ENCODE measurements around the gene FBXL13. TPM values are rescaled to one million over a fixed set of nuclear protein-coding genes. Genes with fewer than 3 reads are reported as not detected.

Gene FBXL13
- total and polyA plus RNA-seq, 4 donors, result 1.00 to 2.6 (median 1.4) TPM; not detected in 1

GRCh38 chr7:102892631-102893278 is 181.8 kb downstream of the FBXL13 start:
- Histone ChIP-seq H3K36me3 (ENCODE audit: control insufficient read depth in 1 of 2, insufficient read depth in 2 of 2, low read length in 1 of 2) (no peaks in the 10 kb centered on the region), H3K4me3 (ENCODE audit: low read length in 2 of 2) (no peak overlapping the region), H3K9me3 (ENCODE audit: control insufficient read depth, low read length) (no peaks in the 10 kb centered on the region), H3K4me1 (ENCODE audit: control insufficient read depth in 1 of 2, insufficient read depth in 2 of 2, low read length in 2 of 2) (peaks cover 5 to 11% of the 10 kb centered on the region in 2 donors), H3K27me3 (ENCODE audit: control insufficient read depth in 1 of 2, insufficient read depth in 2 of 2, low read length in 1 of 2) (no peaks in the 10 kb centered on the region), H3K27ac (ENCODE audit: low read depth in 1 of 2, low read length in 2 of 2) (no peak overlapping the region)
- WGBS, 2 donors, result 75 to 85% methylated on average over 1 of the region's 1 CpG
- ATAC-seq (ENCODE audit: low FRiP score), result no peak
- intact Hi-C loops (cut with DNase I), result loop anchor here in 1 of 2 donors (5.0 kb wide), 1 partner anchor 100 kb away; no protein-coding TSS in a partner anchor
- no peak for DNase-seq

GRCh38 chr7:102891693-102892261 is 182.8 kb downstream of the FBXL13 start:
- Histone ChIP-seq H3K27me3 (ENCODE audit: control insufficient read depth in 1 of 2, insufficient read depth in 2 of 2, low read length in 1 of 2) (no peaks in the 10 kb centered on the region), H3K36me3 (ENCODE audit: control insufficient read depth in 1 of 2, insufficient read depth in 2 of 2, low read length in 1 of 2) (no peaks in the 10 kb centered on the region), H3K4me1 (ENCODE audit: control insufficient read depth in 1 of 2, insufficient read depth in 2 of 2, low read length in 2 of 2) (peaks cover 5 to 11% of the 10 kb centered on the region in 2 donors), H3K9me3 (ENCODE audit: control insufficient read depth, low read length) (no peaks in the 10 kb centered on the region), H3K27ac (ENCODE audit: low read depth in 1 of 2, low read length in 2 of 2) (no peak overlapping the region), H3K4me3 (ENCODE audit: low read length in 2 of 2) (no peak overlapping the region)
- intact Hi-C loops (cut with DNase I), result loop anchor here in 1 of 2 donors (5.0 kb wide), 1 partner anchor 101 kb away; no protein-coding TSS in a partner anchor
- ATAC-seq (ENCODE audit: low FRiP score) (peak; percentile 61), DNase-seq (peak; percentile 80 to 82)
- WGBS, 2 donors, result 1 to 2% methylated on average over 1 of the region's 1 CpG

DNA sequence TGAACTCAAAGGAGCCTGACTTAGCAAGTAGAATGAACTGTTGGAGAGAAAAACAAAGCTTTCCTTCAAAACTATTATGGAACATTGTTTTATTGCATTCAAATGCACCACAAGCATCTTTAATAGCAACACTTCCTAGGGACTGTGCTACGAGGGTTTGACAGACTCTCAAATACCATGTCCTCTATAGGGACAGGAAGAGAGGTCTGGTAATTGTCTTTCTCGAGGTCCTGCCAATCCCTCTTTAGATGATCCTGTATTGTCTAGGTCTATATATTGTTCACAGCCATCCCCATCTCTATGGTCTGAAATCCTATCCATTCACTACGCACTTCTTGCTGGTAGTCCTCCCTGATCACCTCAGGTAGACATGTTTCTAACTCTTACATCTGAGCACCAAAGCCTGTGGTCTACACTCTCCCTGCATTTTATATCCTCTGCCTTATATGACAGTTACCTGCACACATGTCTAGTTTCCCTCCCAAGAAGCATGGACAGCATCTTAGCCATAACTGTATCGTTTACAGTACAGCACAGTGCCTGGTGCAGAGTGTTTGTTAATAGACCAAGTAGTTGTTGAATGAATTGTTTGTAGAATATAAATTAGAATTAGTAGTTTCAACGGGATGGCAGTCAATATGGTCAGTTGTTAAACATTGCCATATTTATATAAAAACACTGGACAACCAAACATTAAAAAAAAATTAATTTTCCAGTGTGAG is 183.5 kb downstream of the FBXL13 start:
- Histone ChIP-seq H3K27me3 (ENCODE audit: control insufficient read depth in 1 of 2, insufficient read depth in 2 of 2, low read length in 1 of 2) (no peaks in the 10 kb centered on the region), H3K9me3 (ENCODE audit: control insufficient read depth, low read length) (no peaks in the 10 kb centered on the region), H3K36me3 (ENCODE audit: control insufficient read depth in 1 of 2, insufficient read depth in 2 of 2, low read length in 1 of 2) (no peaks in the 10 kb centered on the region), H3K4me3 (ENCODE audit: low read length in 2 of 2) (no peak overlapping the region), H3K27ac (ENCODE audit: low read depth in 1 of 2, low read length in 2 of 2) (peak overlapping the region; percentile 62 to 71), H3K4me1 (ENCODE audit: control insufficient read depth in 1 of 2, insufficient read depth in 2 of 2, low read length in 2 of 2) (peaks cover 5 to 11% of the 10 kb centered on the region in 2 donors)
- intact Hi-C loops (cut with DNase I), result loop anchor here in 1 of 2 donors (5.0 kb wide), 1 partner anchor 101 kb away; no protein-coding TSS in a partner anchor
- 58 to 59% methylated on average over 5 of the region's 5 CpGs for WGBS, 2 donors
- DNase-seq, result no peak
- no peak for ATAC-seq (ENCODE audit: low FRiP score)

DNA sequence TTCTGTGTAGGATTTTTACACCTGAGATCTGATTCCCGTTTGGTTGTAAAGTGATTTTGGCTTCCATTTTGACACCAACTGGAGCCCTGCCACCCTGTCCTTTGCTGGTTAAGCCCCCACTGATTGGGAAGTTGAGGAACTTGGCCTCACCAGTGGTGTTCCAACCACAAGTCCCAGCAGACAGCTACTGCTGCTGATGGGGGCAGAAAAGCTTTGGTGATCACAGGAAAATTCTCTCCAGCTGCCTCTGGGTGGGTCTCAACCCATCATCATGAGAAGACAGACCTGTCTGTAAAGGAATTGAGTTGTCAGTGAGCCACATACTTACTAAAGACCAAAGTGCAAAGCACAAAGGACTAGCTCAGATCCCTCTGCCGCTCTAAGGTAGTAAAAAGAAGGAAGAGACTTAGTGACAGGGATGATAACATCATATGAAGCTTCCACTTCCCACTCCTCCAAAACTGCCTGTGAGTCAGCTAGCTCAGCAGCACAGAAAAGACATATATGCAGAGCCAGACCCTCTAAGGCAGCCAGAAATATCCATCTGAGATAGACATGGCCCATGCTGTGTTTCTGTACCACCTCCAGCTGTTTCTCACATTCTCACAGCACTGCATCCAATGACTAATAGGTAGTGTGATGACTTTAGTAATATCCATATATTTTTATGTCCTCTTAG is 184.2 kb downstream of the FBXL13 start:
- intact Hi-C loops (cut with DNase I), result loop anchor here in 1 of 2 donors (5.0 kb wide), 1 partner anchor 102 kb away; no protein-coding TSS in a partner anchor
- Histone ChIP-seq H3K4me3 (ENCODE audit: low read length in 2 of 2) (no peak overlapping the region), H3K27ac (ENCODE audit: low read depth in 1 of 2, low read length in 2 of 2) (peak overlapping the region; percentile 62 to 77), H3K9me3 (ENCODE audit: control insufficient read depth, low read length) (no peaks in the 10 kb centered on the region), H3K27me3 (ENCODE audit: control insufficient read depth in 1 of 2, insufficient read depth in 2 of 2, low read length in 1 of 2) (no peaks in the 10 kb centered on the region), H3K4me1 (ENCODE audit: control insufficient read depth in 1 of 2, insufficient read depth in 2 of 2, low read length in 2 of 2) (peaks cover 5 to 7% of the 10 kb centered on the region in 2 donors), H3K36me3 (ENCODE audit: control insufficient read depth in 1 of 2, insufficient read depth in 2 of 2, low read length in 1 of 2) (no peaks in the 10 kb centered on the region)
- no peak for DNase-seq
- peak; percentile 28 for ATAC-seq (ENCODE audit: low FRiP score)
- WGBS, 2 donors, result 59 to 60% methylated on average over 2 of the region's 2 CpGs

- intact Hi-C loops (cut with DNase I), result loop anchor here in 1 of 2 donors (5.0 kb wide), 1 partner anchor 102 kb away; no protein-coding TSS in a partner anchor
- Histone ChIP-seq H3K27me3 (ENCODE audit: control insufficient read depth in 1 of 2, insufficient read depth in 2 of 2, low read length in 1 of 2) (no peaks in the 10 kb centered on the region), H3K9me3 (ENCODE audit: control insufficient read depth, low read length) (no peaks in the 10 kb centered on the region), H3K27ac (ENCODE audit: low read depth in 1 of 2, low read length in 2 of 2) (no peak overlapping the region), H3K4me1 (ENCODE audit: control insufficient read depth in 1 of 2, insufficient read depth in 2 of 2, low read length in 2 of 2) (peaks cover 3 to 5% of the 10 kb centered on the region in 2 donors), H3K36me3 (ENCODE audit: control insufficient read depth in 1 of 2, insufficient read depth in 2 of 2, low read length in 1 of 2) (no peaks in the 10 kb centered on the region), H3K4me3 (ENCODE audit: low read length in 2 of 2) (no peak overlapping the region)
- WGBS, 2 donors, result 15 to 20% methylated on average over 2 of the region's 2 CpGs
- DNase-seq, result no peak
- no peak for ATAC-seq (ENCODE audit: low FRiP score)
Measured at GRCh38 chr7:102889851-102890250, 184.7 kb downstream of the FBXL13 start.

DNA sequence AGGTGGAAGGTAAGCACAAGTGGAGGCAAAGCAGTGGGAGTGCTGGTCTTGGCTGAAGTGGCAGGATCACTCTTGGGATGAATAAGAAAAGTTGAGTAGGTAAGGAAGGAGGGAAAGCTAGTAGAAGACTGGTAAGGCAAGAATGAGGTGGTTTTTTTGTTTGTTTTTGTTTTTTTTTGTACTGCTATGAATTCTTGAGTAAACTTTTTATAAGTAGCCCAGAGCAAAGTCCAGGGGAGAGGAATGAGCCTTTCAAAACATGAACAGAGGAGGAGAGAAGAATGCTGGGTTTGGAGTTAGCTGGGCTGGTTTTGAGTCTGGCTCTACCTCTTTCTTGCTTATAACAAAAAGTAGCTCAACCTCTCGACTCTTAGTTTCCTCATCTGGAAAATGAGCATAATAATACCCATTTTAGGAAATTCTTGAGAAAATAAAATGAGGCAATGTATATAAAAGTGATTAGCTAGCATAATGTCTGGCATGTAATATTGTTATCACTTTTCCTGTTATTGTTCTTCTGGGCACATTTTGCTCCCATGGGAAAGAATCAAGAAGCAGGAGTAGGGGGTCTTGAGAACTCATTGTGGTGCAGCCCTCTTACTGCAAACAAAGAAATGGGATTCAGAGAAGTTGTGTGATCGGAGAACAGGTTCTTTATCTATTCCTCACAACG is 185.9 kb downstream of the FBXL13 start:
- no peaks in the 10 kb centered on the region for H3K9me3 ChIP-seq (ENCODE audit: control insufficient read depth, low read length)
- H3K27me3 ChIP-seq (ENCODE audit: control insufficient read depth in 1 of 2, insufficient read depth in 2 of 2, low read length in 1 of 2), result no peaks in the 10 kb centered on the region
- 73 to 75% methylated on average over 3 of the region's 3 CpGs for whole genome bisulfite sequencing, 2 donors
- H3K4me1 ChIP-seq (ENCODE audit: control insufficient read depth in 1 of 2, insufficient read depth in 2 of 2, low read length in 2 of 2), result peaks cover 3 to 5% of the 10 kb centered on the region in 2 donors
- no peak for ATAC-seq (ENCODE audit: low FRiP score)
- H3K27ac ChIP-seq (ENCODE audit: low read depth in 1 of 2, low read length in 2 of 2), result no peak overlapping the region
- no peaks in the 10 kb centered on the region for H3K36me3 ChIP-seq (ENCODE audit: control insufficient read depth in 1 of 2, insufficient read depth in 2 of 2, low read length in 1 of 2)
- intact Hi-C loops (cut with DNase I), result no loop called here
- H3K4me3 ChIP-seq (ENCODE audit: low read length in 2 of 2), result no peak overlapping the region
- DNase-seq, result no peak

DNA sequence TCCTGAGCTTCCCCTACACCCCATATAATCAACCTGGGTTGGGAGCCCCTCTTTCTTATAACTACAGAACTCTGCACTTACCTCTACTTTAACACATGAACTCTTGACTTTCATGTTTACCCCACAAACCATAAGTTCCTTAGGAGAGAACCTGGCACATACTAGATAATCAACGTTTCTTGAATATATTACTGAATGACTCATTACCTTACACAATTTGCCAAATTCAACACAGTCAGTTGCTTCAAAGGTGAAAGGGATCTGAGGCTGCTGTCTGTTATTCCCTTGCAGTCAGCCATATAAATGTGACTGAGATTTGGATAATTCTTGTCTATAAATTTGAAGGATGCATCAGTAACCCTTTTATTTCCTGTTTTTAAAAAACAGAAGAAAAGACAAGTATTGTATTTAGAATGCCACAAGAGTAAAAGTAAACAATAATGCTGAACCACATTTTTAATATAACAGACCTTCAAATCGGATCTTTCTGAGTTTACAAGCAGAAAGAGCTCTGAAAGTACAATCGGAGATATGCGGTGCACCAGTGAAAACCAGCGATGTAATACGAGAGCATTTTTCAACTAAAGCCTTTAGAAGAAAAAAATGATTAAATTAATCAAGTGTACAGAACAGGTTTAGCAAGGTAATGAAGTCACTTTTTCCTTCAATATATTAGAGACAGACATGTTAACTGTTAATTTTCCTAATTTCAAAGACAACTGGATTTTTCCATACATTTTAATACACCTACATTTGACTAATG is 191.3 kb downstream of the FBXL13 start:
- no peak for DNase-seq
- no peak for ATAC-seq (ENCODE audit: low FRiP score)
- Histone ChIP-seq H3K27ac (ENCODE audit: low read depth in 1 of 2, low read length in 2 of 2) (no peak overlapping the region), H3K27me3 (ENCODE audit: control insufficient read depth in 1 of 2, insufficient read depth in 2 of 2, low read length in 1 of 2) (no peaks in the 10 kb centered on the region), H3K4me1 (ENCODE audit: control insufficient read depth in 1 of 2, insufficient read depth in 2 of 2, low read length in 2 of 2) (no peaks in the 10 kb centered on the region), H3K4me3 (ENCODE audit: low read length in 2 of 2) (no peak overlapping the region), H3K9me3 (ENCODE audit: control insufficient read depth, low read length) (no peaks in the 10 kb centered on the region), H3K36me3 (ENCODE audit: control insufficient read depth in 1 of 2, insufficient read depth in 2 of 2, low read length in 1 of 2) (no peaks in the 10 kb centered on the region)
- 69% methylated on average over 6 of the region's 6 CpGs for WGBS, 2 donors
- intact Hi-C loops (cut with DNase I), result no loop called here

Data from aorta (tissue), 5 donors.